T-cell (primary cell): Measurements from ENCODE around the gene SRR. TPM values are rescaled to one million over a fixed set of nuclear protein-coding genes. Genes with fewer than 3 reads are reported as not detected.

Experiments
- ATAC-seq, 4 experiments: fragments of 200-7000 bp in 3 of 4; fragments of 150-1000 bp in 1 of 4; cut with Tn5 transposase; replicated peaks in 1 of 4; 1 replicate in 3 of 4; 2 replicates in 1 of 4; pipeline ENCODE4 v1.10.0; 2021; ENCODE audit warnings: moderate library complexity in 3 of 4, mild to moderate bottlenecking in 2 of 4, moderate number of reproducible peaks in 1 of 4
- CTCF ChIA-PET, 2 donors: fragments of 300-600 bp; sonication (Branson Sonifier 250); formaldehyde crosslinking; loops; one replicate each; lab custom pipeline; 2022; ENCODE audit warnings: antibody characterized with exemption in 2 of 2; lab: Charles Lee
- POLR2A ChIA-PET, 2 donors: fragments of 300-600 bp; sonication (Branson Sonifier 250); formaldehyde crosslinking; loops; one replicate each; lab custom pipeline; 2022; ENCODE audit warnings: antibody characterized with exemption in 2 of 2; lab: Charles Lee
- DNase-seq, 35 experiments: peaks; one replicate each; pipeline versions ENCODE4 v3.0.0 to v3.0.0-alpha.2; 2013 to 2023
- H3K27ac ChIP-seq: one replicate; pipeline ENCODE4 v1.5.1; 2013; ENCODE audit warnings: low read length
- H3K27me3 ChIP-seq, 2 experiments: replicated peaks in 1 of 2; 1 replicate in 1 of 2; 2 replicates in 1 of 2; pipeline versions ENCODE4 v1.6.1 to v1.7.0; 2013; ENCODE audit warnings: low read length in 1 of 2, mixed read lengths in 1 of 2; ENCODE audit not compliant: control insufficient read depth in 2 of 2, insufficient read depth in 2 of 2; ENCODE audit errors: extremely low read depth in 1 of 2
- H3K36me3 ChIP-seq, 2 donors: 1 replicate in 1 of 2; 2 replicates in 1 of 2; pipeline versions ENCODE4 v1.6.1 to v1.7.0; 2013; ENCODE audit warnings: low read length in 1 of 2; ENCODE audit not compliant: control insufficient read depth in 2 of 2, insufficient read depth in 1 of 2; ENCODE audit errors: extremely low read depth in 1 of 2
- H3K4me1 ChIP-seq, 2 experiments: 1 replicate in 1 of 2; 2 replicates in 1 of 2; pipeline versions ENCODE4 v1.6.1 to v1.7.0; 2013; ENCODE audit warnings: low read length in 2 of 2, mixed read lengths in 1 of 2; ENCODE audit not compliant: insufficient read depth in 2 of 2, control insufficient read depth in 1 of 2; ENCODE audit errors: extremely low read depth in 1 of 2
- H3K4me3 ChIP-seq, 2 donors: 1 replicate in 1 of 2; 2 replicates in 1 of 2; pipeline versions ENCODE4 v1.5.1 to v1.7.0; 2013; ENCODE audit warnings: mild to moderate bottlenecking in 2 of 2, low read length in 1 of 2, moderate library complexity in 1 of 2; ENCODE audit not compliant: control insufficient read depth in 1 of 2; ENCODE audit errors: extremely low read depth in 1 of 2
- H3K9me3 ChIP-seq: 2 replicates; pipeline ENCODE4 v1.7.0; 2013
- H3K27ac Mint-ChIP-seq, 2 donors: one replicate each; pipeline ENCODE4 v1.8.0; 2020 to 2021; ENCODE audit warnings: mild to moderate bottlenecking in 2 of 2, mixed read lengths in 2 of 2
- H3K27me3 Mint-ChIP-seq, 2 donors: one replicate each; pipeline ENCODE4 v1.8.0; 2021 to 2022; ENCODE audit warnings: mixed read lengths in 2 of 2
- H3K36me3 Mint-ChIP-seq: one replicate; pipeline ENCODE4 v1.8.0; 2021; ENCODE audit warnings: mixed read lengths
- H3K4me1 Mint-ChIP-seq, 3 donors: one replicate each; pipeline ENCODE4 v1.8.0; 2020 to 2022; ENCODE audit warnings: mixed read lengths in 3 of 3, mild to moderate bottlenecking in 1 of 3
- H3K4me3 Mint-ChIP-seq, 3 donors: one replicate each; pipeline ENCODE4 v1.8.0; 2020 to 2022; ENCODE audit warnings: mild to moderate bottlenecking in 3 of 3, mixed read lengths in 3 of 3, moderate library complexity in 3 of 3
- H3K9me3 Mint-ChIP-seq, 3 donors: one replicate each; pipeline ENCODE4 v1.8.0; 2020 to 2022; ENCODE audit warnings: mixed read lengths in 3 of 3
- WGBS: methylation state at CpG from one replicate; pipeline ENCODE4 v1.1.5; 2013; ENCODE audit warnings: missing lambda C conversion rate; ENCODE audit not compliant: insufficient coverage; 5-methylcytosine and 5-hydroxymethylcytosine counted together
- total RNA-seq, 35 experiments: library from RNA in 6 of 35; stranded (reverse) in 6 of 35; fragments of 120-200 nt in 1 of 35; gene quantifications; one replicate each; pipeline versions ENCODE4 v1.2.1 to v1.2.4 and lab custom pipeline; 2013 to 2026

SRR gene
- total RNA-seq, 5 donors from 2014 or later (not counting 1 experiment from before 2014, with no cell fraction given), result 3.5 to 8.8 (median 5.2) TPM

DNA sequence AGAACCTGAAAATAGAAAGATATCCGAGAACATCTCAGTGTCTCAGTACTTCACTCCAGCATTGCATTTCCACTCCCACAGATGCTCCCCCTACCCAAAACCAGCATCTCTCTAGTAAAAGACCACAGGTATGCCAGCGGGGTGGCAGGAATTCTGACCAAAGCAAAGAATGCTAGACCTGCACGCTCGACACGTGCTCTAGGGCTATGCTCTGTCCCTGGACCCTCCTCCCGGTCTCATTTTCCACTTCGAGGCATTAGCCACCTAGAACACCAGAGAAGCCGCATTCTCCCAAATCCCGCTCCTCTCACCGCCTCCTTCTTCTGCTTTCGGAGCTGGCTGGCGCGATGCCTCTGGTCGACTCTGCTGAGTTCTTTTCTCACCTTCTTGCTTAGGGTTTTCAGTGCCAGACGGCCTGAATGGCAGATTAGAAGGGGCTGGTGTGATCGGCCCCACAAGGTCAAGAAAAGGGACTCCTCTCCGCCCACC, 32.0 kb downstream of the SRR start:
- 6% methylated on average over 14 of the region's 17 CpGs for WGBS
- Mint-ChIP-seq H3K27ac (peak overlapping the region; percentile 94 to 96), H3K27me3 (no peaks in the 10 kb centered on the region), H3K36me3 (peaks cover 11% of the 10 kb centered on the region), H3K9me3 (no peaks in the 10 kb centered on the region), H3K4me3 (peak overlapping the region; percentile 99 to 100 (median 99)), H3K4me1 (peaks cover 28 to 39% (median 31%) of the 10 kb centered on the region in 3 donors)
- peaks cover 12 to 33% of the 10 kb centered on the region in 2 experiments for H3K4me1 ChIP-seq
- H3K27ac ChIP-seq, result peak overlapping the region; percentile 74
- DNase-seq, result peak in 1 of 35 experiments; percentile 5
- H3K9me3 ChIP-seq, result no peaks in the 10 kb centered on the region
- H3K4me3 ChIP-seq, result peak overlapping the region; percentile 83 to 91
- POLR2A ChIA-PET, result interaction anchor here in 1 of 2 donors (1.0 kb wide), 1 partner anchor 76 kb away, joined by 3 read pairs; no protein-coding TSS in a partner anchor
- no peaks in the 10 kb centered on the region for H3K27me3 ChIP-seq
- ATAC-seq, result no peak
- CTCF ChIA-PET, result interaction anchor here in 1 of 2 donors (0.8 to 1.7 kb wide), 5 partner anchors 12 to 246 kb away, joined by 3 to 11 read pairs (median 3); no protein-coding TSS in a partner anchor
- peaks cover 0 to 44% of the 10 kb centered on the region in 2 donors for H3K36me3 ChIP-seq

DNA sequence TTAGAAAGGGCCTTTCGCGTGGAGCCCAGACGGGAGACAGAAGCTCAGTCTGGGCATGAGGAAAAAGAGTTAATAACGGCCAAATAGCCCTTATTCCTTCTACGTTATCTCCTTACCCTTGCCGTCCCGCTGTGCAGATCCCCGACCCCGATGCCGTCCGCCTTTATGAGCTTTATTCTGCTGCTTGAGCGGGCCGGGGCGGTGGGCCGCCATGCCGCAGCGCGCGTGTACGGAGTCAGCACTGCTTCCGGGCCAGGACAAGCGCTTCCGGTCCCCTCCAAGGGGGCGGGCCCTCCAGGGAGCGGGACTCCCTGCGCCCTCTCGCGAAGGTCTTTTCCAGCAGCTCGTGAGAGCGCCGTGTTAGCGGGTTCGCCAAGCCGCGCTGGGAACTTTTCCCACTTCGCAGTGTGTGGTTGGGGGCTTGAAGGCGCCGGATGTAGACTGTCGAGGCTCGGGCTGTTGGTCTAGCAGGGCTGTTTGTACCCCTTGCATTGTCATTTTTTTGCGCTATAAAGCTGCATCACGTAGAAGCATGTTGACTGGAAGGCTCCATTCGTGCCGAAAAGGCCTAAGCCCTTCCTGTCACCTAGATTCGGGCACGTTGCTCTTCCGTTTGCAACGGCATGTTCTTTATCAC, 32.6 kb downstream of the SRR start, which contains the start of gene TSR1:
TSR1 (minus strand) TSS at position 243 of the 637 bp plus-strand sequence; CDS start at position 213, 30 bp downstream.
- DNase-seq (peak; percentile 79 to 93 (median 87)), ATAC-seq (peak; percentile 81 to 86 (median 84))
- Histone ChIP-seq H3K4me3 (peak within 1 kb of the TSS; percentile 83 to 91), H3K4me1 (peaks cover 12 to 33% of the 10 kb centered on the region in 2 experiments), H3K36me3 (peaks cover 0 to 38% of the 10 kb centered on the region in 2 donors), H3K9me3 (no peaks in the 10 kb centered on the region), H3K27ac (peak within 1 kb of the TSS; percentile 74), H3K27me3 (no peaks in the 10 kb centered on the region)
- no peaks in the 10 kb centered on the region for H3K27me3 Mint-ChIP-seq
- WGBS, result 0% methylated on average over 38 of the region's 48 CpGs
- CTCF ChIA-PET, result interaction anchor here (0.8 to 1.7 kb wide), 6 partner anchors 12 to 247 kb away, joined by 3 to 11 read pairs (median 3); no protein-coding TSS in a partner anchor
- peak within 1 kb of the TSS; percentile 99 to 100 (median 99) for H3K4me3 Mint-ChIP-seq
- H3K4me1 Mint-ChIP-seq, result peaks cover 28 to 39% (median 31%) of the 10 kb centered on the region in 3 donors
- peaks cover 11% of the 10 kb centered on the region for H3K36me3 Mint-ChIP-seq
- no peaks in the 10 kb centered on the region for H3K9me3 Mint-ChIP-seq
- peak within 1 kb of the TSS; percentile 94 to 96 for H3K27ac Mint-ChIP-seq
- POLR2A ChIA-PET, result interaction anchor here (0.6 to 1.0 kb wide), 2 partner anchors 55 to 77 kb away, joined by 3 read pairs; no protein-coding TSS in a partner anchor

DNA sequence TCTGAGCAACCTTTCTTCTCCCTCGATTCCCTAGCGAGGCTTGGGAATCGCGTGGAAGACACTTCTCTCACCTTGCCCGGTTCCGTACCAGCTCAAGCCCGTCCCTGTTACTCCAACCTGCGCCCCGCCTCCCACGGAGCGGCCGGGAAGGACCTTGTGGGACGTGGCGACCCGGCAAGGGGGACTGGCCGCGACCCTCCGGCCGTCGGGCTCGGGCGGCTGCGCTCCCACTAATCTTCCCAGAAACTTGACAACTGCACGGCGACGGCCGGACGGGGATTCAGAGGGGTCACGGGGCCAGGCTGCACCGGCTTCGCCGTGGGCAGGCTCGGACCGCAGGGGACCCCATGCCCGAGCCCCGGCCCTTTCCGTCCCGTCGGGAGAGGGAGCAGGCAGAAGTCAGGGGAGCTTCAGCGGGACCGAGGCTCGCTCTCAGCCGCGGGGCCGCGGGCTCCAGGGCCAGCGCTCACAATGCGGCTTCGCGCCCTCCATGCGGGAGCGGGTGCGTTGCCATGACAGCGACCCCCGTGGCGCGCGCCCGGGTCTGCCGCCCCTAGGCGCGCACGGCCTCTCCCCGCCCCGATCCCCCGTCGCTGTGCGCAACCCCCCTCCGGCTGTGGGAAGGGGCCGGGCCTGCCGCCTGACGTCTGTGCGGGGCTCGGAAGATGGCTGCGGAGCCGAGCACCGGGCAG, 33.2 kb downstream of the SRR start, which contains the start of gene SGSM2:
SGSM2 (plus strand) TSS at position 650 of the 692 bp plus-strand sequence. CDS start 188 bp downstream, outside the sequence.
- Mint-ChIP-seq H3K27ac (peak within 1 kb of the TSS; percentile 94 to 96), H3K4me3 (peak within 1 kb of the TSS; percentile 99 to 100 (median 99)), H3K36me3 (peaks cover 15% of the 10 kb centered on the region), H3K4me1 (peaks cover 31 to 43% (median 34%) of the 10 kb centered on the region in 3 donors), H3K27me3 (no peaks in the 10 kb centered on the region), H3K9me3 (no peaks in the 10 kb centered on the region)
- under 1% methylated on average over 77 of the region's 77 CpGs for WGBS
- peak within 1 kb of the TSS; percentile 83 to 91 for H3K4me3 ChIP-seq
- H3K4me1 ChIP-seq, result peaks cover 12 to 33% of the 10 kb centered on the region in 2 experiments
- no peaks in the 10 kb centered on the region for H3K9me3 ChIP-seq
- H3K27ac ChIP-seq, result peak within 1 kb of the TSS; percentile 74
- ChIA-PET POLR2A (interaction anchor here (0.6 to 1.0 kb wide), 2 partner anchors 54 to 78 kb away, joined by 3 read pairs; no protein-coding TSS in a partner anchor), CTCF (interaction anchor here (0.7 to 1.7 kb wide), 6 partner anchors 9 to 114 kb away, joined by 3 to 11 read pairs (median 5); no protein-coding TSS in a partner anchor)
- DNase-seq (peak; percentile 45 to 84 (median 72)), ATAC-seq (peak; percentile 75 to 76 (median 76))
- peaks cover 3 to 32% of the 10 kb centered on the region in 2 donors for H3K36me3 ChIP-seq
- H3K27me3 ChIP-seq, result no peaks in the 10 kb centered on the region

DNA sequence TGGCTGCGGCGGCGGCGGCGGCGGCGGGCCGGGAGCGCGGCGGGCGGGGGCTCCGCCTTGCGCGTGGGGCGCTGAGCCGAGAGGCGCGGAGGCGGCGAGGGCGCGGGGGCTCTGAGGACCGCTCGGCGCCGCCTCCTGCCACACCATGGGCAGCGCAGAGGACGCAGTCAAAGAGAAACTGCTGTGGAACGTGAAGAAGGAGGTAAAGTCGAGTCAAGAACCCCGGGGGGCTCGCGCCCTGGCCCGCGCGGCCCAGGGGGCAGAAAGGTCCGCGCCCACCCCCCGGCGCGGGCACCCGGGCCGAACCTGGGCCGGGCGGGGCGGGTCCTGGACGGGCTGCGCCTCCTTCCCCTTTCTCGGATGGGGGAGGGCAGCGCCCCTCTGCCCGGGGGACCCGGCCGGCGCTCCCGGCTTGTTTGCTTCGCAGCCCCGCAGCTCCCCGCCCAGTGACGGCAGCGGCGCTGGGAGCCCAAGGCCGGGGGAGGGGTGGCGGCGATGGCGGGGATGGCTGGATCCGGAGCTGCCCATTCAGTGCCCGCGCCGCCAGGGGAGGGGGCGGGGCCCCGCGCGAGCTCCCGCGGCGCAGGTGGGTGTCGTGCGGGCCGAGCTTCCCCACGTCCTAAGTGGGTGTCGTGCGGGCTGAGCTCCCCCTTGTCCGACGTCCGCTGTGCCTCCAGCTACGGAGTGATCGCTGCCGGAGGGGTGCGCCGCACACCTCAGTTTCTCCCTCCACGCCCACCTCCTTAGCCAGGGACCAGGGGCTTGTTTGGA, 34.0 kb downstream of the SRR start:
- Mint-ChIP-seq H3K36me3 (peaks cover 15% of the 10 kb centered on the region), H3K9me3 (no peaks in the 10 kb centered on the region), H3K4me1 (peaks cover 35 to 50% (median 38%) of the 10 kb centered on the region in 3 donors), H3K4me3 (peak overlapping the region; percentile 79 to 100 (median 99)), H3K27me3 (no peaks in the 10 kb centered on the region), H3K27ac (peak overlapping the region; percentile 66 to 80)
- WGBS, result under 1% methylated on average over 72 of the region's 92 CpGs
- peaks cover 12 to 33% of the 10 kb centered on the region in 2 experiments for H3K4me1 ChIP-seq
- H3K9me3 ChIP-seq, result no peaks in the 10 kb centered on the region
- peaks cover 4 to 26% of the 10 kb centered on the region in 2 donors for H3K36me3 ChIP-seq
- CTCF ChIA-PET, result interaction anchor here (0.7 to 0.9 kb wide), 3 partner anchors 9 to 15 kb away, joined by 3 to 7 read pairs (median 5); no protein-coding TSS in a partner anchor
- peak overlapping the region; percentile 78 to 83 for H3K4me3 ChIP-seq
- DNase-seq, result peak in 33 of 35 experiments; percentile 9 to 65 (median 32)
- POLR2A ChIA-PET, result interaction anchor here in 1 of 2 donors (0.6 kb wide), 1 partner anchor 127 kb away, joined by 3 read pairs; no protein-coding TSS in a partner anchor
- peak; percentile 26 to 37 (median 34) for ATAC-seq
- peak overlapping the region; percentile 33 for H3K27ac ChIP-seq
- no peaks in the 10 kb centered on the region for H3K27me3 ChIP-seq

DNA sequence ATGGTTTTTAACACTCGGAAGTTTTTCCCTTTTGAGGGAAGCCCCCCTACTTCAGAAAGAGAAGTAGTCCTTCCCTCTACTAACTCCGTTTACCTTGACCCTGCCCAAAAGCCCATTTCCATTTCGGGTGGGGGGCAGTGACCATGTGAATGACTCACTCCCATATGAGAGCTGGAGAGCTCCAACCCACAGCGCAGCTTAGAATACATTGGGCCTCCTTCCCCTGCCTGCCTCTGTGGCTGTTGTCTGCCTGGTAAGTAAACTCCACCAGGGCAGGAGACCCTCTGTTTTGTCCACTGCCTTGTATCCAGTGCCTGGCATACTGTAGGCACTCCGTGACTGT, 34.5 kb downstream of the SRR start:
- 40% methylated on average over 4 of the region's 5 CpGs for WGBS
- ATAC-seq (no peak), DNase-seq (peak in 2 of 35 experiments; percentile 13 to 14)
- H3K4me3 Mint-ChIP-seq, result peak overlapping the region; percentile 79 to 100 (median 85)
- H3K4me1 ChIP-seq, result peaks cover 12 to 33% of the 10 kb centered on the region in 2 experiments
- peaks cover 15% of the 10 kb centered on the region for H3K36me3 Mint-ChIP-seq
- H3K27me3 ChIP-seq, result no peaks in the 10 kb centered on the region
- no peaks in the 10 kb centered on the region for H3K9me3 ChIP-seq
- H3K27ac ChIP-seq, result peak overlapping the region; percentile 33
- H3K27me3 Mint-ChIP-seq, result no peaks in the 10 kb centered on the region
- ChIA-PET POLR2A (interaction anchor here in 1 of 2 donors (0.6 kb wide), 1 partner anchor 128 kb away, joined by 3 read pairs; no protein-coding TSS in a partner anchor), CTCF (interaction anchor here in 1 of 2 donors (0.9 kb wide), 1 partner anchor 14 kb away, joined by 3 read pairs; no protein-coding TSS in a partner anchor)
- no peaks in the 10 kb centered on the region for H3K9me3 Mint-ChIP-seq
- peak overlapping the region; percentile 78 to 83 for H3K4me3 ChIP-seq
- peaks cover 4 to 20% of the 10 kb centered on the region in 2 donors for H3K36me3 ChIP-seq
- peak overlapping the region; percentile 66 to 80 for H3K27ac Mint-ChIP-seq
- H3K4me1 Mint-ChIP-seq, result peaks cover 40 to 52% (median 43%) of the 10 kb centered on the region in 3 donors
